Measurements from ENCODE around the gene PRKCE. TPM values are rescaled to one million over a fixed set of nuclear protein-coding genes. Genes with fewer than 3 reads are reported as not detected.

PRKCE gene
- total and polyA plus RNA-seq, 2 donors (not counting 1 experiment from before 2014, with no cell fraction given) = 23.6 to 271 TPM

- Mint-ChIP-seq H3K27me3 (no peaks in the 10 kb centered on the region), H3K27ac (no peak overlapping the region), H3K4me3 (no peak overlapping the region), H3K9me3 (ENCODE audit: insufficient read depth) (no peaks in the 10 kb centered on the region), H3K4me1 (peaks cover 49% of the 10 kb centered on the region)
- CTCF ChIA-PET = no interaction called here
- intact Hi-C loops (cut with micrococcal nuclease) = no loop called here
- Histone ChIP-seq H3K4me2 (replicated peaks; ENCODE audit: low read depth, low read length, poor library complexity, severe bottlenecking) (no peak overlapping the region), H3K79me2 (ENCODE audit: control insufficient read depth, insufficient read depth, low read length) (peaks cover 93% of the 10 kb centered on the region), H3K27ac (ENCODE audit: low read length in 2 of 2) (no peak overlapping the region), H3K36me3 (replicated peaks in 1 of 2; ENCODE audit: control extremely low read depth in 1 of 2, control insufficient read depth in 1 of 2, extremely low read depth in 1 of 2, insufficient read depth in 2 of 2, low read length in 1 of 2) (peaks cover 0 to 6% of the 10 kb centered on the region in 2 experiments), H3K27me3 (replicated peaks in 1 of 4; ENCODE audit: control extremely low read depth in 1 of 4, control insufficient read depth in 3 of 4, insufficient read depth in 4 of 4, low read length in 3 of 4) (no peaks in the 10 kb centered on the region), H3K9ac (ENCODE audit: low read length) (no peak overlapping the region), H2AFZ (ENCODE audit: insufficient read depth, low read depth, low read length, poor library complexity, severe bottlenecking) (no peak overlapping the region), H3K9me3 (ENCODE audit: control extremely low read depth in 1 of 3, control insufficient read depth in 2 of 3, insufficient read depth in 1 of 3, low read length in 2 of 3) (no peaks in the 10 kb centered on the region), H4K20me1 (ENCODE audit: control insufficient read depth, insufficient read depth, low read length, poor library complexity, severe bottlenecking) (peaks cover 70% of the 10 kb centered on the region), H3K4me3 (ENCODE audit: control extremely low read depth in 1 of 5, extremely low read depth in 1 of 5, insufficient read depth in 1 of 5, low read depth in 2 of 5, low read length in 4 of 5) (no peak overlapping the region), H3K4me1 (ENCODE audit: control insufficient read depth in 2 of 2, insufficient read depth in 2 of 2, low read length in 2 of 2) (peaks cover 9 to 14% of the 10 kb centered on the region in 2 donors)
- no peak for ATAC-seq (ENCODE audit: low read depth)
- no peak for DNase-seq
- POLR2A ChIA-PET = no interaction called here
- no peak for TF ChIP-seq CTCF (IDR thresholded peaks at IDR 0.05)
- TF ChIP-seq EZH2 (IDR thresholded peaks at IDR 0.05; ENCODE audit: borderline replicate concordance, insufficient read depth, low read depth, low read length, poor library complexity, severe bottlenecking) = no peak
- 88% methylated on average over 1 of the region's 7 CpGs for whole genome bisulfite sequencing (ENCODE audit: insufficient coverage)
Measured at GRCh38 chr2:45668509-45668908, 17.0 kb downstream of the PRKCE start.

GRCh38 chr2:45669032-45669486, 17.6 kb downstream of the PRKCE start:
- Mint-ChIP-seq H3K27ac (no peak overlapping the region), H3K4me3 (no peak overlapping the region), H3K9me3 (ENCODE audit: insufficient read depth) (no peaks in the 10 kb centered on the region), H3K27me3 (no peaks in the 10 kb centered on the region), H3K4me1 (peaks cover 47% of the 10 kb centered on the region)
- no peaks in the 10 kb centered on the region for H3K27me3 ChIP-seq (replicated peaks in 1 of 4; ENCODE audit: control extremely low read depth in 1 of 4, control insufficient read depth in 3 of 4, insufficient read depth in 4 of 4, low read length in 3 of 4)
- no peak overlapping the region for H3K9ac ChIP-seq (ENCODE audit: low read length)
- H3K4me1 ChIP-seq (ENCODE audit: control insufficient read depth in 2 of 2, insufficient read depth in 2 of 2, low read length in 2 of 2) = peaks cover 10 to 13% of the 10 kb centered on the region in 2 donors
- no peak for TF ChIP-seq EZH2 (IDR thresholded peaks at IDR 0.05; ENCODE audit: borderline replicate concordance, insufficient read depth, low read depth, low read length, poor library complexity, severe bottlenecking)
- TF ChIP-seq CTCF (IDR thresholded peaks at IDR 0.05) = no peak
- H3K79me2 ChIP-seq (ENCODE audit: control insufficient read depth, insufficient read depth, low read length) = peaks cover 93% of the 10 kb centered on the region
- POLR2A ChIA-PET = no interaction called here
- no peak for ATAC-seq (ENCODE audit: low read depth)
- intact Hi-C loops (cut with micrococcal nuclease) = no loop called here
- no peak overlapping the region for H2AFZ ChIP-seq (ENCODE audit: insufficient read depth, low read depth, low read length, poor library complexity, severe bottlenecking)
- H3K27ac ChIP-seq (ENCODE audit: low read length in 2 of 2) = no peak overlapping the region
- peaks cover 74% of the 10 kb centered on the region for H4K20me1 ChIP-seq (ENCODE audit: control insufficient read depth, insufficient read depth, low read length, poor library complexity, severe bottlenecking)
- H3K36me3 ChIP-seq (replicated peaks in 1 of 2; ENCODE audit: control extremely low read depth in 1 of 2, control insufficient read depth in 1 of 2, extremely low read depth in 1 of 2, insufficient read depth in 2 of 2, low read length in 1 of 2) = peaks cover 0 to 6% of the 10 kb centered on the region in 2 experiments
- H3K4me2 ChIP-seq (replicated peaks; ENCODE audit: low read depth, low read length, poor library complexity, severe bottlenecking) = no peak overlapping the region
- H3K9me3 ChIP-seq (ENCODE audit: control extremely low read depth in 1 of 3, control insufficient read depth in 2 of 3, insufficient read depth in 1 of 3, low read length in 2 of 3) = no peaks in the 10 kb centered on the region
- CTCF ChIA-PET = no interaction called here
- WGBS (ENCODE audit: insufficient coverage) = 56% methylated on average over 5 of the region's 7 CpGs
- H3K4me3 ChIP-seq (ENCODE audit: control extremely low read depth in 1 of 5, extremely low read depth in 1 of 5, insufficient read depth in 1 of 5, low read depth in 2 of 5, low read length in 4 of 5) = no peak overlapping the region
- DNase-seq = no peak
